SK-N-SH treated with all-trans-retinoic acid at 6 μM for 48 hours (cell line): ENCODE data around the gene TTYH2.

ENCODE experiments used
- OSR1 ChIP-seq: fragments of 250-450 bp; sonication (Bioruptor Pico); IDR thresholded peaks from 2 replicates; pipeline ENCODE4 v1.8.0; 2022; ENCODE audit warnings: moderate library complexity, mild to moderate bottlenecking, inconsistent platforms
- PPARA ChIP-seq: fragments of 250-450 bp; sonication (Bioruptor Pico); IDR thresholded peaks from 2 replicates; pipeline ENCODE4 v1.5.0; 2020; ENCODE audit warnings: mild to moderate bottlenecking, borderline replicate concordance
- ZNF565 ChIP-seq: fragments of 450-650 bp; formaldehyde crosslinking; conservative IDR thresholded peaks from 2 replicates; pipeline ENCODE4 v1.5.0; 2020; ENCODE audit warnings: low read depth, mild to moderate bottlenecking, moderate library complexity

DNA sequence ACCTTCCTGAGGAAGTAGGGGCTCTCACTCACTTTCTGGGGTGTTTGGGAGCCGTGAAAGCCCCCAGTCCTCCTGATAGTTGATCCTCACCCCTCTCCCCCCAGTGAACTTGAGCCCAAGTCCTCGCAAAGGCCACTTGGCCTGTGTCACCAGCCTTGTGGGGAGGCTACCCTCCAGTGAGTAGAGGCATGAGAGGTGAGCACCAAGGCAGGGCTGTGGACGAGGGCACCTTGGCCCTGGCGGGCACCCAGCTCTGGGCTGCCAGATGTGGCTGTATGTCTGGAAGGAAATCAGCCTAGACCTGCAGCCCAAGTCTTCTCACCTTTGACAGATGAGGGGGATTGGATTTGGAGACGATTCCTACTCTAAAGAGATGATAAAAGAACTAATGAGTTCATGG, 3.1 kb downstream of the TTYH2 start:
- TF ChIP-seq ZNF565 = no peak
- no peak for TF ChIP-seq PPARA (CRISPR knock-in tag)
- TF ChIP-seq OSR1 (CRISPR knock-in tag) = no peak
